ENCODE data around the gene KCNMA1. TPM values are rescaled to one million over a fixed set of nuclear protein-coding genes. Genes with fewer than 3 reads are reported as not detected.

The KCNMA1 gene
- polyA plus RNA-seq, 1 of the 3 experiments (the other 2 are of a cell fraction): 107 TPM

- Histone ChIP-seq H3K79me2 (ENCODE audit: insufficient read depth) (no peaks in the 10 kb centered on the region), H3F3A (replicated peaks; ENCODE audit: insufficient read depth) (peaks cover 6% of the 10 kb centered on the region), H3K27me3 (ENCODE audit: insufficient read depth) (no peaks in the 10 kb centered on the region), H3K4me1 (ENCODE audit: control insufficient read depth in 1 of 2, insufficient read depth in 2 of 2, low read depth in 1 of 2, low read length in 1 of 2) (peaks cover 0 to 20% of the 10 kb centered on the region in 2 experiments; a peak in 2 of 4 replicates), H3K4me3 (ENCODE audit: low read depth in 2 of 2, low read length in 1 of 2) (no peak overlapping the region), H3K9me3 (no peaks in the 10 kb centered on the region; the same call in 1 of the 2 replicates), H3K4me2 (no peak overlapping the region), H3K9me2 (no peaks in the 10 kb centered on the region), H4K20me1 (ENCODE audit: insufficient read depth) (no peaks in the 10 kb centered on the region), H3K36me3 (replicated peaks in 1 of 2; ENCODE audit: control insufficient read depth in 1 of 2, insufficient read depth in 2 of 2, low read length in 1 of 2) (peaks cover 3 to 24% of the 10 kb centered on the region in 2 experiments), H2AFZ (ENCODE audit: low read depth) (no peak overlapping the region), H3K27ac (ENCODE audit: low read depth in 2 of 2, low read length in 1 of 2) (peak overlapping the region in 1 of 2 experiments; percentile 22; a peak in 2 of 4 replicates), H3K9ac (no peak overlapping the region)
- DNase-seq: no peak
- TF ChIP-seq POLR2AphosphoS5 (IDR thresholded peaks at IDR 0.05; ENCODE audit: low read depth, low read length) (no peak), RCOR1 (IDR thresholded peaks at IDR 0.05; ENCODE audit: low read length) (no peak), RAD21 (IDR thresholded peaks at IDR 0.05; ENCODE audit: low read length) (no peak)
- TF ChIP-seq, protein P1, sequence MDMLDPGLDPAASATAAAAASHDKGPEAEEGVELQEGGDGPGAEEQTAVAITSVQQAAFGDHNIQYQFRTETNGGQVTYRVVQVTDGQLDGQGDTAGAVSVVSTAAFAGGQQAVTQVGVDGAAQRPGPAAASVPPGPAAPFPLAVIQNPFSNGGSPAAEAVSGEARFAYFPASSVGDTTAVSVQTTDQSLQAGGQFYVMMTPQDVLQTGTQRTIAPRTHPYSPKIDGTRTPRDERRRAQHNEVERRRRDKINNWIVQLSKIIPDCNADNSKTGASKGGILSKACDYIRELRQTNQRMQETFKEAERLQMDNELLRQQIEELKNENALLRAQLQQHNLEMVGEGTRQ (IDR thresholded peaks at IDR 0.05; ENCODE audit: borderline replicate concordance, low read depth, low read length): no peak
- ChIA-PET CTCF (interaction anchor here (1.1 kb wide), 1 partner anchor 83 kb away, joined by 4 read pairs; no protein-coding TSS in a partner anchor), POLR2A (no interaction called here)
- 92% methylated on average over 3 of the region's 3 CpGs for WGBS (ENCODE audit: low lambda C conversion rate)
These were observed 735.9 kb downstream of the KCNMA1 start for GRCh38 chr10:76901701-76902100.

- POLR2A ChIA-PET: no interaction called here
- H4K20me1 ChIP-seq (ENCODE audit: insufficient read depth): no peaks in the 10 kb centered on the region
- no peak for DNase-seq
- H3K4me3 ChIP-seq (ENCODE audit: low read depth in 2 of 2, low read length in 1 of 2): no peak overlapping the region
- no peaks in the 10 kb centered on the region for H3K27me3 ChIP-seq (ENCODE audit: insufficient read depth)
- H3K9me2 ChIP-seq: no peaks in the 10 kb centered on the region
- H3F3A ChIP-seq (replicated peaks; ENCODE audit: insufficient read depth): peaks cover 6% of the 10 kb centered on the region
- no peak overlapping the region for H3K9ac ChIP-seq
- H3K4me1 ChIP-seq (ENCODE audit: control insufficient read depth in 1 of 2, insufficient read depth in 2 of 2, low read depth in 1 of 2, low read length in 1 of 2): peaks cover 0 to 7% of the 10 kb centered on the region in 2 experiments; a peak in 2 of 4 replicates
- H3K4me2 ChIP-seq: no peak overlapping the region
- H3K79me2 ChIP-seq (ENCODE audit: insufficient read depth): no peaks in the 10 kb centered on the region
- peaks cover 8 to 14% of the 10 kb centered on the region in 2 experiments for H3K36me3 ChIP-seq (replicated peaks in 1 of 2; ENCODE audit: control insufficient read depth in 1 of 2, insufficient read depth in 2 of 2, low read length in 1 of 2)
- H3K9me3 ChIP-seq: no peaks in the 10 kb centered on the region; the same call in 1 of the 2 replicates
- CTCF ChIA-PET: no interaction called here
- no peak overlapping the region for H2AFZ ChIP-seq (ENCODE audit: low read depth)
- H3K27ac ChIP-seq (ENCODE audit: low read depth in 2 of 2, low read length in 1 of 2): peak overlapping the region; percentile 35 to 76; a peak in 3 of 4 replicates
- TF ChIP-seq FOXJ3 (CRISPR knock-in tag; IDR thresholded peaks at IDR 0.05) (no peak), NFIC (IDR thresholded peaks at IDR 0.05; ENCODE audit: borderline replicate concordance) (peak; percentile 59; the same call in 1 of the 2 replicates), PBX3 (IDR thresholded peaks at IDR 0.05) (peak; percentile 84), CHD2 (IDR thresholded peaks at IDR 0.05; ENCODE audit: low read length, partially characterized antibody) (no peak), TEAD4 (IDR thresholded peaks at IDR 0.05; ENCODE audit: borderline replicate concordance, insufficient read depth) (peak; percentile 76), JUND (IDR thresholded peaks at IDR 0.05) (peak; percentile 73), NRF1 (IDR thresholded peaks at IDR 0.05; ENCODE audit: low read depth, low read length) (no peak), EP300 (IDR thresholded peaks at IDR 0.05; ENCODE audit: borderline replicate concordance in 1 of 2, low read depth in 1 of 2, low read length in 1 of 2) (peak; percentile 10 to 66; a peak in 2 of 4 replicates), MXI1 (IDR thresholded peaks at IDR 0.05; ENCODE audit: low read depth, low read length) (no peak), POLR2AphosphoS5 (IDR thresholded peaks at IDR 0.05; ENCODE audit: low read depth, low read length) (no peak; the same call in 1 of the 2 replicates), ELF1 (IDR thresholded peaks at IDR 0.05) (no peak), SIN3A (IDR thresholded peaks at IDR 0.05; ENCODE audit: borderline replicate concordance, low read depth, low read length) (no peak), RAD21 (IDR thresholded peaks at IDR 0.05; ENCODE audit: low read length) (no peak)
- TF ChIP-seq, protein P2, sequence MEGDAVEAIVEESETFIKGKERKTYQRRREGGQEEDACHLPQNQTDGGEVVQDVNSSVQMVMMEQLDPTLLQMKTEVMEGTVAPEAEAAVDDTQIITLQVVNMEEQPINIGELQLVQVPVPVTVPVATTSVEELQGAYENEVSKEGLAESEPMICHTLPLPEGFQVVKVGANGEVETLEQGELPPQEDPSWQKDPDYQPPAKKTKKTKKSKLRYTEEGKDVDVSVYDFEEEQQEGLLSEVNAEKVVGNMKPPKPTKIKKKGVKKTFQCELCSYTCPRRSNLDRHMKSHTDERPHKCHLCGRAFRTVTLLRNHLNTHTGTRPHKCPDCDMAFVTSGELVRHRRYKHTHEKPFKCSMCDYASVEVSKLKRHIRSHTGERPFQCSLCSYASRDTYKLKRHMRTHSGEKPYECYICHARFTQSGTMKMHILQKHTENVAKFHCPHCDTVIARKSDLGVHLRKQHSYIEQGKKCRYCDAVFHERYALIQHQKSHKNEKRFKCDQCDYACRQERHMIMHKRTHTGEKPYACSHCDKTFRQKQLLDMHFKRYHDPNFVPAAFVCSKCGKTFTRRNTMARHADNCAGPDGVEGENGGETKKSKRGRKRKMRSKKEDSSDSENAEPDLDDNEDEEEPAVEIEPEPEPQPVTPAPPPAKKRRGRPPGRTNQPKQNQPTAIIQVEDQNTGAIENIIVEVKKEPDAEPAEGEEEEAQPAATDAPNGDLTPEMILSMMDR (IDR thresholded peaks at IDR 0.05): no peak
- TF ChIP-seq, protein P3, sequence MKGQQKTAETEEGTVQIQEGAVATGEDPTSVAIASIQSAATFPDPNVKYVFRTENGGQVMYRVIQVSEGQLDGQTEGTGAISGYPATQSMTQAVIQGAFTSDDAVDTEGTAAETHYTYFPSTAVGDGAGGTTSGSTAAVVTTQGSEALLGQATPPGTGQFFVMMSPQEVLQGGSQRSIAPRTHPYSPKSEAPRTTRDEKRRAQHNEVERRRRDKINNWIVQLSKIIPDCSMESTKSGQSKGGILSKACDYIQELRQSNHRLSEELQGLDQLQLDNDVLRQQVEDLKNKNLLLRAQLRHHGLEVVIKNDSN (IDR thresholded peaks at IDR 0.05; ENCODE audit: borderline replicate concordance, low read depth): no peak
- TF ChIP-seq, protein P1 (IDR thresholded peaks at IDR 0.05; ENCODE audit: borderline replicate concordance, low read depth, low read length): no peak
- TF ChIP-seq, protein P4, sequence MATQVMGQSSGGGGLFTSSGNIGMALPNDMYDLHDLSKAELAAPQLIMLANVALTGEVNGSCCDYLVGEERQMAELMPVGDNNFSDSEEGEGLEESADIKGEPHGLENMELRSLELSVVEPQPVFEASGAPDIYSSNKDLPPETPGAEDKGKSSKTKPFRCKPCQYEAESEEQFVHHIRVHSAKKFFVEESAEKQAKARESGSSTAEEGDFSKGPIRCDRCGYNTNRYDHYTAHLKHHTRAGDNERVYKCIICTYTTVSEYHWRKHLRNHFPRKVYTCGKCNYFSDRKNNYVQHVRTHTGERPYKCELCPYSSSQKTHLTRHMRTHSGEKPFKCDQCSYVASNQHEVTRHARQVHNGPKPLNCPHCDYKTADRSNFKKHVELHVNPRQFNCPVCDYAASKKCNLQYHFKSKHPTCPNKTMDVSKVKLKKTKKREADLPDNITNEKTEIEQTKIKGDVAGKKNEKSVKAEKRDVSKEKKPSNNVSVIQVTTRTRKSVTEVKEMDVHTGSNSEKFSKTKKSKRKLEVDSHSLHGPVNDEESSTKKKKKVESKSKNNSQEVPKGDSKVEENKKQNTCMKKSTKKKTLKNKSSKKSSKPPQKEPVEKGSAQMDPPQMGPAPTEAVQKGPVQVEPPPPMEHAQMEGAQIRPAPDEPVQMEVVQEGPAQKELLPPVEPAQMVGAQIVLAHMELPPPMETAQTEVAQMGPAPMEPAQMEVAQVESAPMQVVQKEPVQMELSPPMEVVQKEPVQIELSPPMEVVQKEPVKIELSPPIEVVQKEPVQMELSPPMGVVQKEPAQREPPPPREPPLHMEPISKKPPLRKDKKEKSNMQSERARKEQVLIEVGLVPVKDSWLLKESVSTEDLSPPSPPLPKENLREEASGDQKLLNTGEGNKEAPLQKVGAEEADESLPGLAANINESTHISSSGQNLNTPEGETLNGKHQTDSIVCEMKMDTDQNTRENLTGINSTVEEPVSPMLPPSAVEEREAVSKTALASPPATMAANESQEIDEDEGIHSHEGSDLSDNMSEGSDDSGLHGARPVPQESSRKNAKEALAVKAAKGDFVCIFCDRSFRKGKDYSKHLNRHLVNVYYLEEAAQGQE (IDR thresholded peaks at IDR 0.05; ENCODE audit: low read depth, low read length): no peak
These were observed 738.1 kb downstream of the KCNMA1 start for GRCh38 chr10:76899490-76899889.

Measured in SK-N-SH (cell line).